ENCODE results near the gene OXCT2. TPM values are rescaled to one million over a fixed set of nuclear protein-coding genes. Genes with fewer than 3 reads are reported as not detected.
A peak's percentile ranks its signal among the peaks of the same experiment; 100 is the strongest.
"Not testable (repeated sequence)": the region's sequence is repeated elsewhere in the genome, so short reads cannot be mapped to it uniquely, and the experiment has no call there.

Gene OXCT2
- total RNA-seq, 1 experiment from 2014 or later = 2.3 TPM

GRCh38 chr1:39787468-39787867 lies 16.3 kb upstream of the OXCT2 start:
- ATAC-seq = no peak
- ChIA-PET POLR2A (no interaction called here), CTCF (no interaction called here)
- Mint-ChIP-seq H3K9me3 (no peaks in the 10 kb centered on the region), H3K36me3 (no peaks in the 10 kb centered on the region), H3K4me3 (peak overlapping the region; percentile 46), H3K27ac (no peak overlapping the region), H3K4me1 (peaks cover 5% of the 10 kb centered on the region), H3K27me3 (ENCODE audit: low read depth) (peaks cover 76% of the 10 kb centered on the region)
- no peak for DNase-seq (ENCODE audit: low spot score)
- TF ChIP-seq ZNF281 (CRISPR knock-in tag; IDR thresholded peaks at IDR 0.05) = no peak
- no peak for TF ChIP-seq ETV6 (CRISPR knock-in tag; IDR thresholded peaks at IDR 0.05)
- no peak for TF ChIP-seq SMAD3 (CRISPR knock-in tag; IDR thresholded peaks at IDR 0.05; ENCODE audit: borderline replicate concordance)
- TF ChIP-seq FOXP1 (CRISPR knock-in tag; IDR thresholded peaks at IDR 0.05; ENCODE audit: borderline replicate concordance) = no peak
- TF ChIP-seq ELF4 (CRISPR knock-in tag; IDR thresholded peaks at IDR 0.05; ENCODE audit: low read depth) = no peak
- no peak for TF ChIP-seq GABPB1 (CRISPR knock-in tag; IDR thresholded peaks at IDR 0.05)
- TF ChIP-seq AFF4 (CRISPR knock-in tag; IDR thresholded peaks at IDR 0.05; ENCODE audit: borderline replicate concordance) = no peak
- no peak for TF ChIP-seq MXD4 (CRISPR knock-in tag; IDR thresholded peaks at IDR 0.05; ENCODE audit: borderline replicate concordance)
- TF ChIP-seq ZBTB21 (CRISPR knock-in tag; IDR thresholded peaks at IDR 0.05; ENCODE audit: borderline replicate concordance) = no peak
- no peak for TF ChIP-seq ZNF317 (CRISPR knock-in tag; IDR thresholded peaks at IDR 0.05; ENCODE audit: borderline replicate concordance, low read depth)
- TF ChIP-seq CDX4 (CRISPR knock-in tag; IDR thresholded peaks at IDR 0.05; ENCODE audit: borderline replicate concordance) = no peak
- no peak for TF ChIP-seq ZNF425 (CRISPR knock-in tag; conservative IDR thresholded peaks at IDR 0.05)
- TF ChIP-seq ZNF396 (CRISPR knock-in tag; IDR thresholded peaks at IDR 0.05; ENCODE audit: borderline replicate concordance) = no peak
- TF ChIP-seq NFE2L1 (CRISPR knock-in tag; IDR thresholded peaks at IDR 0.05) = no peak
- no peak for TF ChIP-seq ZNF512 (CRISPR knock-in tag; IDR thresholded peaks at IDR 0.05; ENCODE audit: borderline replicate concordance)
- no peak for TF ChIP-seq ATF6 (CRISPR knock-in tag; IDR thresholded peaks at IDR 0.05)
- TF ChIP-seq SMAD4 (CRISPR knock-in tag; IDR thresholded peaks at IDR 0.05) = no peak
- TF ChIP-seq OVOL2 (CRISPR knock-in tag; IDR thresholded peaks at IDR 0.05; ENCODE audit: borderline replicate concordance) = no peak

- POLR2A ChIA-PET; H3K4me1 Mint-ChIP-seq; H3K36me3 Mint-ChIP-seq; CTCF ChIA-PET; DNase-seq (ENCODE audit: low spot score); ATAC-seq; H3K9me3 Mint-ChIP-seq; H3K27ac Mint-ChIP-seq: not testable (repeated sequence)
- H3K4me3 Mint-ChIP-seq = peak overlapping the region; percentile 46
- H3K27me3 Mint-ChIP-seq (ENCODE audit: low read depth) = peaks cover 72% of the 10 kb centered on the region
Measured at GRCh38 chr1:39787108-39787375, 15.9 kb upstream of the OXCT2 start.

- POLR2A ChIA-PET; DNase-seq (ENCODE audit: low spot score); CTCF ChIA-PET; H3K36me3 Mint-ChIP-seq; H3K9me3 Mint-ChIP-seq; H3K4me1 Mint-ChIP-seq; ATAC-seq; H3K27ac Mint-ChIP-seq: not testable (repeated sequence)
- peak overlapping the region; percentile 46 for H3K4me3 Mint-ChIP-seq
- H3K27me3 Mint-ChIP-seq (ENCODE audit: low read depth) = peaks cover 72% of the 10 kb centered on the region
Measured at GRCh38 chr1:39786303-39787107, 15.4 kb upstream of the OXCT2 start.
